Fibroblast of skin of right biceps (primary cell): ENCODE measurements around the gene CLTA.
"Not testable (repeated sequence)": the region's sequence is repeated elsewhere in the genome, so short reads cannot be mapped to it uniquely, and the experiment has no call there.

Source experiments
- DNase-seq: peaks from one replicate; pipeline ENCODE4 v3.0.0-alpha.2; 2013

The CLTA gene

DNA sequence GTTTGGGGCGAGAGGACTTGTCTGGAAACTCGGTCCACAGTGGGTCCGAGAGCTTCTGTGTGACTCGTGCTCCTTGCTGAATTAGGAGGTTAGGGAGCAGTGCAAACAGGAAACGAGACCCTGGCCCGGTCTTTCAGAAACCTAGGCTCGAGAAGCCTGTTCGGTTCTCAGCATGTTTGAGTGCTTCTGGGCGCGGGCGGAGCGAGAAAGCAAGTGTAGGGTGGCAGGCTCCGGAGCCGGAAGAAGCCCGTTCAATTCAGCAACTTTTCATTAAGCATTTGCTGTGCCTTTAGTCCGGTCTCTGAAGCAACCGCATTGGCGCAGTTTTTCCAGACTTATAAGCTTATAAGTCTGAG is 547 bp downstream of the CLTA start:
- no peak for DNase-seq

DNA sequence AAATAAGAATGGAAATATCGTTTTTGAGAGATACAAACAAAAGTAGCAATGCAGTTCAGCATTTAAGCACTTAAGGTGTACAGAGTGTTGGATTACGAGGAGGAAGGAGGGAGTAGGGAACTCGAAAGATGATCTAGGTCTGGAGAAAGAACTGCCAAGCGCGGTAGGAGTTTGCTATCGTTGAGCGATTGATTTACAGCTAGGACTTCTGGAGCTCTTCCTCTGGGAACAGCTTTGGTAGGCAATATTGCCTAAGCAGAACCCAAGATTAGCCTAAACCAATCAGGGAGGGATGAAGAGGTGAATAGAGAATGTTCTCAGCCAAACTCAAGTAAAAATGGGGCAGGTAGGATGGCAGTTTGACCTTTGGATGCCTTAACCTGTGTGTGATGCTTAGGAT is 965 bp downstream of the CLTA start:
- no peak for DNase-seq

DNA sequence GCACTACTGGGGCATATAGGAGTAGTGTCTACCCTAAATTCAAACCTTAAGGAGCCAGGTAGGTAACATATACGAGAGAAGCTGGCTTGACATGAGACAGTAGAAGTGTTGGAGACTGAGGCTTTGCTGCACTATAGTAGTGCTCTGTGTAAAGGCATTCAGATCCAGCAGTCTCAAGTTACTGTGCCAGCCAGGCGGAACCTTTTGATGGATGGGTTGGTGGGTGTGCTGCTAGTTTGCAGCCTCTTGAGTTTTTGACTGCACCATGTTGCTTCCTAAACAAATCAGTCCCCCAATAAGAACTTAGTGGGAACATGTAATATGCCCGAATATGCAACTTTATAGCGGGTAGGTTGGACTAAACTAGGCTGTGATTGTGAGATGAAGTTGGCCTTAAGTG is 1.5 kb downstream of the CLTA start:
- DNase-seq, result no peak

DNA sequence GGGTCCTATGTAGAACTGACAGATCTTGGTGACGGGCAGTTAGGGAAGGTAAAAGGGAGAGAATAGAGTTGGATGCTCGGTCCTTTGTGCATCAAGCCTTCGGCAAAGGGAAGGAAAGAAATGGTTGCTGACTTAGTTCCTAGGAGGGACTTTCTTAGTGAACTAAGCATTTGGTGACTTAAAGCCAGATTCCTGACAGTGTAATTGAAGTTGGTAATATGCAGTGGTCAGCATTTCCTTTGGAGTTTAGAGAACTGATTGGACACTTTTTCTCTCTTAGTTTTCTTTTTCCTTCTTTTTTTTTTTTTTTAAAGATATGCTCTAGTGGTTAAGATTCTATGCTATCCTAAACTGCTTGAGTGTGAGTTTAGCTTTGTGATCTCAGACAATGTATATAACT is 2.3 kb downstream of the CLTA start:
- DNase-seq, result no peak

DNA sequence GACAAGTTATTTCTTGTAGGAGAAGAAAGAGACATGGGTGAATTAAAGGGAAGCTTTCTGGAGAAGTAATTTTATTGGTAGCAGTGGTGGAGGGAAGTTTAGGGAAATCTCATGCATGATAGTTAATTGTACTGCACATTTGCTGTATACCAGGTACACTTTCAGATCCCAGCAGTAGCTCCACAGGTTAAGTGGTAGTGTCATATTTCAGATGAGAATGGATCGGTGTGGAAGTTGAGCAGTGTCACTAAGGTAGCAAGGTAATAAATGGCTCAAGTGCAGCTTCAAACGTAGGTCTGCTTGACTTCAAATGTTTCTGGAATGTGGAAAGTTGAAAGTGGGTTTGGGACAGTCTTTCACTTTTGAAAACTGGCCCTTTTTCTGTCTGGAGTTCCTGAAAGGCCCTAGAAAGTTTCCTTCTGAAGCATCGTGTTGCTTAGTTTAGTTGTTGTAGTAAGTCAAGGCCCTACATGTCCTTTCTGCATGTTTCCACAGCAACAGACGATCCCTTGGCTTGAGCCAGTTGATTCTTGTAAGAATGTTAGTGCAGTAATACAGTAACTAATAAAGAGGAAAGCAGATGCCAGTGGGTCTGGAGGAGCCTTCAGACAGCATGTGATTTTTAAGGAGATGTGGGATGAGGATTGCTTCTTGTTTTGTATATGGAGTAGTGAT is 3.7 kb downstream of the CLTA start:
- no peak for DNase-seq

DNA sequence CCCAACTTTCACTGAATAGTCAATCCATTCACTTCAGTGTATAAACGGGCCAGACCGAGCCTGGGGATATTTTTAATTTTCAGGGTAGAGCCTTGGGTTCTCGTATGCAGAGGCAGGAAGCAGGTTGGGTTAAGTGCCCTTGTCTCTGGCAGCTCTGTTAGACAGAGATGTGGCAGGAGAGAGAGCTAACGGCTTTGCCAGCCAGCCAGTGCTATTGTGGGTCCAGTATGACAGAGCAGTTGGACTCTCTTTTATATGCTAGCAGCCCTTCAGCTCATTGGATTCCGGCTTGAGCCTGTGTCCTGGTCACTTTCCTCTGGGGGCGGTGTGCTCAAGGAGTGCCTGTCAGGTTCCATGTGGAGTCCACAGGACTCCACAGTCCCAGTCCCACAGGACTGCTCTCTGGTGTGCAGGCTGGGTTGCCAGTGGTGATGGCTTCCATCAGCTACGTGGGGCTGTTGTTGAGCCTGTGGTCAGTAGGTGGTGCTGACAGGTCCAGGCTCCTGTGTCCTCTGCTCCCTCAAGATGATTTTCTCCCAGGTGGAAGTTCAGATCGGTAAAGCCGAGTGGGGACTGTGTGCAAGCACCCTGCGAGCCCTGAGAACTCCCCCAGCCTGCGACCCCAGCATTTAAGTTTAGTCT is 14.3 kb downstream of the CLTA start:
- no peak for DNase-seq

DNA sequence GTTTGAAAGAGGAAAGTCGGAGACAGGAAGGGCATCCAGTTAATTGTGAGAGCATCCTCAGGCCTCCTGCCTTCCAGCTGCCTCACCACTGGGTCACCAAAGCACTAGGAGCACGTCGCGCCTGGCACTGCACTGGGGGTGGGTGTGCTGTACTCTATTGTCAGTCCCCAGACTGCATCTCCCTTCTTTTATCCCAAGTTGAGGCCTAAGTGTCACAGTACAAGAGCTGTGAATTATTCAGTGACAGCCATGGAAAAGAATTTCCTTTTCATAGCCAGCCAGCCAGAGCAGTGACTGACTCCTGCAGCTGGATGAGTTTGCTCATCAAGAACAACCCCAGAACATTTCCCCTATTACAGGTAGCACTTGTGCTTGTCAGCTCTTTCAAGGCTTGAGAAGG is 16.3 kb downstream of the CLTA start:
- DNase-seq, result peak; percentile 53

DNA sequence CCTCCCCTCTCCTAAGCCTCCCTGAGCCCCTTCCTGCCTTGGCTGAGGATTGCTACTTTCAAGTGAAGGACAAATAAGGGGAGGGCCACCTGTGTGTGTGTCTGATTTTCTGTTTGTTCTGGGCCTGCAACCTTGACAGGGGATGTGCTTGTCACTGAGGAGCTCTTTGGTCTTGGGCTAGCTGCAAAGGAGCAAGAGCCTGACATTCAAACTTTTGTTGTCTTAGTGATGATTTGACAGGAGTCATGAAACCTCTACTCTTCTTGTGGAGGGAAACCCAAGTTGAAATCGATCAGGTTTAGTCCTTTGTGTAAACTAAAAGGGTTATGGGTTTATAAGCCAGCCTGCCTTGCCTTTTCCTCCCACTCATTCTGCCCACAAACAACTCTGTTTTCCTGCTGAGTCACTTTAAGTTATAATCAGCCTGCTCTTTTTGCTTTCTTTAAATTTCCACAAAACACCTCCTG is 16.9 kb downstream of the CLTA start:
- no peak for DNase-seq

DNA sequence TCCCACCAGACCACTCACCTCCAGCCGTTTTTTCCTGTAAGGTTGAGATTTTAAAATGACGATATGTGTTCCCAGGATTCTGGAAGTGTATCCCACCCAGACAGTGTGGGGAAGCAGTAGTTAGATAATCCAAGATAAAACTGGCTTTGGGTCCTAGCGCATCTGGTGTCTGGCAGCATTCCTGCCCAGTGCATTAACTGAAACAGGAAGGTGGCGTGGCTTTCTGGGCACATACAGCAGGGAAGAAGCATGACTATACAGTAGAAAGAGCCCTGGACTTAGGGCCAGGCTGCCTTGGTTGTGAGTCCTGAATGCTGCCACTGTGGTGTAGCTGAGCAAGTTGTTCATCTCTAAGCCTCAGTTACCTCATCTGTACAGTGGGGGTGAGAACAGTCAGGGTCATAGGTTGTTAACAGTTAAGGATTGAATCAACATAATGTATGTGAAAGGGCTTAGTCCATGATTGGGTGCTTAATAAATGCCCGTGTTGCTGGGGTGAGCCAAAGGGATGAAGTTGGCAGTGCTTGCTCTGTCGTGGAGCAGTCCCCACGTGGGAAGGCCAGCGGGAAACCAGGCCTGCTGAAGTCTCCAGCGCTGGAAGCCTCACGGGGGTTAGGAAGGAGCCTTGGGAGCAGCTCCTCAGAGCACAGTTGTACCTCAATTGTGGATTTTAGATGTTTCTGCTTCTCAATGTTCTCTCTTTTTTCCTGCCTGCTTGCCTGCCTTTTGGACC is 18.0 kb downstream of the CLTA start:
- no peak for DNase-seq

DNA sequence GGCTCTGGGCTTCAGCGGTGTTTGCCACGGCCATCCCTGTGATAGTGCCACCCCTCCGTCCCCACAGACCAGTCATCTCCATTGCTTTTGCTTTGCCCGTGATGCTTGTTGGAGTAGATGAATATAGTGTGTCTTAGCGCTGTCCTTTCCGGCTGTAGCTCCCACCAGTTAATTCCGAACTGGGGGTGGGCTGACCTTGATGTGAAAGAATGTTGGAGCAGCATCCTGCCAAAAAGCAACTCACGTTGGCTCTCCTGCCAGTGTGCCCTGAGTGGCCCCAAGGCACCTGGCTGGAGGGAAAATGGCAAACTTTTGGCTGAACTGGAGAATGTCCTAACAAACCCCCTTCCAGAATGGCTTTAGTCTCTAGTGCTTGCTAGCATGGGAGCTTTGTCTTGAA is 20.0 kb downstream of the CLTA start:
- DNase-seq, result no peak

DNA sequence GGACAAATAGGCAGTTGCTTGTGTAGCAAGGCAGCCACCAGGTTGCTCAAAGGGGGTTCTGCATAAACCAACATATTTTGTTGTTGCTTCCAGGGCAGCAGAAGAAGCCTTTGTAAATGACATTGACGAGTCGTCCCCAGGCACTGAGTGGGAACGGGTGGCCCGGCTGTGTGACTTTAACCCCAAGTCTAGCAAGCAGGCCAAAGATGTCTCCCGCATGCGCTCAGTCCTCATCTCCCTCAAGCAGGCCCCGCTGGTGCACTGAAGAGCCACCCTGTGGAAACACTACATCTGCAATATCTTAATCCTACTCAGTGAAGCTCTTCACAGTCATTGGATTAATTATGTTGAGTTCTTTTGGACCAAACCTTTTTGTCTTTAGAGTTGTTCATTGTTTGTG is 20.8 kb downstream of the CLTA start:
- DNase-seq, result no peak

DNA sequence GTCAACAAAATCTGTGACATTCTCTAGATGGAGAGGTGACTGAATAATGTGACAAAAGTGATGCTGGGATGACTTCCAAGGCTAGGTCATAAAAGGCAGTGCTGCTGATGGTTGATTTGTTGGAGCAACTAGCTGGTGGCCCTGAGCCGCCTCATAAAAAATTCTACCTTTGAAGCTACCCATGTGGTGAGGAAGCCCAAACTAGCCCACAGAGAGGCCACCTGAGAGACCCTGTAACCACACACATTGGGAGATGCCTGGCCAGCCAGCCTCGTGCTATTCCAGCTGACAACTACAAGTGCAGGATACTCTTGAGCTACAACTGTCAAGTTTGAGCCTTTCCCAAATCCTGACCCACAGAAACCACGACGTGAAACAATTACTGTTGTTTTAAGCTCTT is 22.7 kb downstream of the CLTA start:
- no peak for DNase-seq

DNA sequence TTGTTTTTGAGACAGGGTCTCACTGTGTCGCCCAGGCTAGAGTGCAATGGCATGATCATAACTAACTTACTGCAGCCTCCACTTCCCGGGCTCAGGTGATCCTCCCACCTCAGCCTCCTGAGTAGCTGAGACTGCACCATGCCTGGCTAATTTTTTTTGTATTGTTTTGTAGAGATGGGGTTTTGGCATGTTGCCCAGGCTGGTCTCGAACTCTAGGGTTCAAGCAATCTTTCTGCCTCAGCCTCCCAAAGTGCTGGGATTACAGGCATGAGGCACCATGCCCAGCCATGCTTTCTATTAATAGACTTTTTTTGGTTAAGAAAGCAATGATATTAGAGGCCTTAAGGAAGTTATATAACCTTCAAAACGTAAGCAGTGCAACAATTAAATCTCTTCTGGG is 23.3 kb downstream of the CLTA start:
- DNase-seq, result no peak

DNA sequence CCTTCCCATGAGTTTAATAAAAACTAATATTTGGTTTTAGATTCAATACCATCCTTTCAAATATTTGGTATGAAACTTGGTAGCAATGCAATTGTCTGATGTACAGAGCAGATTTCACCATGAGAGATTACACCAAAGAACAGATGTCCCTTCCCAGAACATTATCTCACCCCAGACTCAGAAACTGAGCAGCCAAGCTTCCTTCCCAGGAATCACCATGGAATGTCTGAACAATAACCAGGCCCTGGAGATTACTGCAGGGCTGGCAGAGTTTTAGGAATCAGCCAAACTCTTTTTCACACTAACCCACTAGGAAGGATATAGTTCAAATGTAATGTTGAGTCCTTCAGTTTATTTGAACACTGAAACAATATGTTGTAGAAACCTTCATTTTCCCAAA is 23.9 kb downstream of the CLTA start:
- no peak for DNase-seq

DNA sequence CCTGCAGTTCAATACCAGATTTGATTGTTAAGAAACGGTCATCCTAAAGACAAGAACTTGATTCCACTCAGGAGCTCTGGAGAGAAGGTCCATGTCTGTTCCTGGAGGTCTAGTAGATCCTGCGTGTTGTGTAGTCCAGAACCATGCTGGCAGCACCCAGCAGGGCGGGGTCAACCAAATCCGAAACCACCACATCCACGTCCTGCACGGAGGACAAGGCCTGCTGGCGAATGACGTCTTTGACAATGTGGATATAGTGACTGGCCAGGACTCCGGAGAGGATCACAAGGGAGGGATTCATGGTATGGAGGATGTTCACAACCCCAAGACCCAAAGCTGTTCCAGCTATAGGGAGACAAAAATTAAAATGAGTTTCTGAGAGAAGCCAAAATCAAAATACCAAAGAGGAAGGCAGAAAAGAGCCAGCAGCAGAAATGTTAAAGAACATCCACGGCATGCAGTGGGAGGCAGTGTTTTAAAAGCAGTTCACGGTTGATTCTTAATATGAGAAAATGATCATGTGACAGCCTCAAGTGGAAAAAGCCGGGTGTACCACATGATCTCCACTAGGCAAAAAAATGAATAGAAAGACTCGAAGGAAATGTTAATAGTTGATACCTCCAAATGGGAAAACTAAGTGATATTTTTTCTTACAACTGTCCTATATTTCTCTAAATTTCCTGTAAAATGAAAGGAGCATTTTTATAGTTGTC is 26.7 kb downstream of the CLTA start:
- DNase-seq, result no peak

DNA sequence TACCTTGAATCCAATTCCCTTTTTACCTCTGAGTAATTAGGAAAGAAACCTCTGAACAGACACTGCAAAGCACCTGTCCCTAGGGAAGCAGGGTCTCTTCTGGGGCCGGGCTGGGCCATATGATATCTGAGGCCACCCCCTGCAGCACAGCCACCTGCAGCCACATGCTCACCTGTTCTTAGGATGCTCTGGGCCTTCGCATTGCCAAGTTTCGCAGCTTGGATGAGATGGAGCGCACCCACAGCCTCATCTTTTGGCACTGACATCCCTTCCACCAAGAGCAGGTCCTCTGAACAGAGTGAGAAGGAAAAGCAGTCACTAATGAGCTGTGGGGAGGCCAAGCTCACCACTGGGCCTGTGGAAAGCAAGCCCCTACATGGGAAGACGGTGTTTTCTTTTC is 27.3 kb downstream of the CLTA start:
- DNase-seq, result no peak

DNA sequence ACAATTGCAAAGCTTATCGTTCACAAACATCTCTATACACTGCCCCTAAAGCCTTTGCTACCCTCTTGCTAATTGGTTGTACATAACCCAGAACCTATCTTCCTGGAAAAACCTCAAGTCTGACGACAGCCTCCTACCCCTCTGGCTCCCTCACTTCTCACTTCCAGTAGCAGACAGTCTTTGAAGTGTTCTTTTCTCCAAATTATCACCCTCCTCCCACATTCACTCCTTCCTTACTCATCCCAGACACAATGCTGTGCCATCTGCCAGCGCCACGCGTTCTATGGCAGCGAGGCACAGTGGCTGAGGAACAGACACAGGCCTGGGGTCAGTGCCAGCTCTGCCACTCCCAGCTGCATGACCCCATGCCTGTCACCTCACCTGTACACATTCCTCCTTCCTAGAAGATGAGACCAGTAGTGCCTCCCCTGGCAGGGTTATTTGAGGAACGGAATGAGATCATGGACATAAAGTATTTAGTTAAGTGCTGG is 27.7 kb downstream of the CLTA start:
- no peak for DNase-seq

DNA sequence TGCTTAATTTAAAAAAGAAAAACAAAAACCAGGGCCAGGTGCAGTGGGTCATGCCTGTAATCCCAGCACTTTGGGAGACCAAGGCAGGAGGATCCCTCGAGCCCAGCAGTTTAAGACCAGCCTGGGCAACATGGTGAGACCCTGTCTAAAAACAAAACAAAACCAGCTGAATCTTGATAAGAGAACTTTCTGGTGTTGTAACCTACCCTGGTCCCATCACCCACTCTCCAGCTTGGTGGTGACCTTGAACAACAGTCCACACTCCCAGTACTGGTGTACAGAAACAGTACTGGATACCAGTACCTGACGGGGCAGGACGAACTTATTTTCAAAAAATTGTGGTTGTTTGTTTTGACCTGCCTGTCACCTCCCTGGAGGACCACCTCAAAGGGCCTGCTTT is 30.9 kb downstream of the CLTA start:
- no peak for DNase-seq

DNA sequence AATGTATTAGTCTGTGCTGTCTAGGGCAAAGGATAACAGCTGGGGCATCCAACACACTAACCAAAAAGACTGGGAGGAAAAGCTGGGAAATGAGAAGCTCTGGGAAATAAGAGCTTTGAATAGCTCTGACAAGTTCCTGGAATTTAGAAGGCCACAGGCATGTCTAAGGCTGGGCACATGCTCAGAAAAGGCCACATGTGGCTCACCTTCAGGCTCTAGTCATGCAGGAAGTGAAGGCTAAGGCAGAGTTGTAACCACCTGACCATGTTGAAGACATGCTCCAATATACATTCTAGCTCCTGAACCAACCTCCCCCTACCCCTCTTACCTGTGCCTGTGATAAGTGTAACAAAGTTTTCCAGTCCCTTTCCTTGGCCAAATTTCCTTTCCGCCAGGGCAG is 31.7 kb downstream of the CLTA start:
- peak; percentile 4 for DNase-seq

DNA sequence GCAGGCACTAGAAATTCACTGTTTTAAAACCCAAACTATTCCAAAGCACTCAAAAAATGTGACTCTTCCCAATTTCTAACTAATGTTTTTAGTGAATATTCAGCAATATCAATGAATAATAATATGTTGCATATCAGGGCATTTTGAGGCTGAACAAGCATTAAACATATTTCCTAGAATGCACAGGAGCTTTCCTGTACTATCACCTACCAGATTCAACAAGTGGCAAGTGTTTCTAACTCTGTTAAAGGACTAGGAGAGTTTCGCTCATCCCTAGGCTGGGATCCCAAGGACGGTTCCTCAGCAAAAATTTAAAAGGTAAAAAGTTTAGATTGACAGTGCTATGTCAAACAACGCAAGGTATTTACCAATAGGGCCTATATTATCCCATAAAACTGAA is 46.5 kb downstream of the CLTA start:
- no peak for DNase-seq

DNA sequence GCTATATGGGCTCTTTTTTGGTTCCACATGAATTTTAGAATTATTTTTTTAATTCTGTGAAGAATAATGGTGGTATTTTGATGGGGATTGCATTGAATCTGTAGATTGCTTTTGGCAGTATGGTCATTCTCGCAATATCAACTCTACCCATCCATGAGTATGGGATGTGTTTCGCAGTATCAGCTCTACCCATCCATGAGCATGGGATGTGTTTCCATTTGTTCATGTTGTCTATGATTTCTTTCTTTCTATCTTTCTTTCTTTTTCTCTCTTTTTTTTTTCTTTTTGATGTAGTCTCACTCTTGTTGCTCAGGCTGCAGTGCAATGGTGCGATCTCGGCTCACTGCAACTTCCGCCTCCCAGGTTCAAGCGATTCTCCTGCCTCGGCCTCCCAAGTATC is 48.5 kb downstream of the CLTA start:
- not testable (repeated sequence) for DNase-seq

DNA sequence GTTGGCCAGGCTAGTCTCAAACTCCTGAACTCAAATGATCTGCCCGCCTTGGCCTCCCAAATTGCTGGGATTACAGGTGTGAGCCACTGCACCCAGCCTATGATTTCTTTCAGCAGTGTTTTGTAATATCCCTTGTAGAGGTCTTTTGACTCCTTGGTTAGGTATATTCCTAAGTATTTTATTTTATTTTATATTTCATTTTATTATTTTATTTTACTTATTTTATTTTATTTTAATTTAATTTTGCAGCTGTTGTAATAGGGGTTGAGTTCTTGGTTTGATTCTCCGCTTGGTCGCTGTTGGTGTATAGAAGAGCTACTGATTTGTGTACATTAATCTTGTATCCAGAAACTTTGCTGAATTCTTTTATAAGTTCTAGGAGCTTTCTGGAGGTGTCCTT is 49.0 kb downstream of the CLTA start:
- not testable (repeated sequence) for DNase-seq

DNA sequence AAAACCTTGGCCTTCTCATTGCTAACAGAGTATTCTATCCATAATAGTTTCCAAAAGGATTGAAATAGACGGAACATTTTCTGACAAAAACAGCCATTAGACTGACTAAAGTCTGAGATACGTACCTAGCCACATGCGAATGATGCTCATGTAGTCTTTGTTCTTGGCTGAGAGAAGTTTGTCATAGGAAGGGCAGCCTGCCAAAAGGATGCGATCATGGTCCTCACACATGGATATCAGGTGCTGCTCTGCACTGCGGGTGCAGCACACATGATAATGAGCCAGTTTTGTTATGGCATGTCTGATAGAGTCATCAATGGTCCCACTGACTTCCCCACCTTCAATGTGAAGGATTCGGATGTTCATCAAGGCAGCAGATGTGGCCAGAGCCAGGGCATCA is 55.2 kb downstream of the CLTA start:
- peak; percentile 14 for DNase-seq

DNA sequence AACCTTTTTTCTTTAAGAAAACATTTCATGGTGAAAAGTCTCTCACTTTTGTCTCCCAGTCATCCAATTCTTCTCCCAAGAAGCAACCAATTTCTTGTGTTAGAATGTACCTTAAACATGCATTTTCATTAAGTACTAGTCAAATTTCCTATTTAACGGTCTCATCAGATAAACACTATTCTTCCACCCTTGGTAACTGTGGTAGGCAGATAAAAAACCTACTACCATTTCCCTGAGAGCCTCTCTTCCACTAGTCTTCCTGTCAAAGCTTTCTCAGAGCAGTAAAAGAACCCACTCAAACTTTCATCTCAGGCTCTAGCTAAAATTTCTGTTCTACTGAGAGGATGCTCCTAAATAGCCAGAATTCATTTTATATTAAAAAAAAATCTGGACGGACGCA is 56.6 kb downstream of the CLTA start:
- no peak for DNase-seq
